Left ventricle myocardium superior (tissue), 1 donor: Measurements from ENCODE around the gene PEX19. TPM values are rescaled to one million over a fixed set of nuclear protein-coding genes. Genes with fewer than 3 reads are reported as not detected.

Experiments
- ATAC-seq: fragments of 200-7000 bp; cut with Tn5 transposase; one replicate; pipeline ENCODE4 v1.9.1; 2020; ENCODE audit warnings: mild to moderate bottlenecking, moderate library complexity
- DNase-seq: peaks from one replicate; pipeline ENCODE4 v3.0.0-alpha.2; 2020
- intact Hi-C: fragments of 100-400 bp; cut with micrococcal nuclease; formaldehyde crosslinking; loops from one replicate; pipeline ENCODE4 v1.11.0; 2022
- total RNA-seq: library from RNA; stranded (reverse); fragmentation: NEBNext Ultra II Directional; extraction: Animal tissue kit (Norgen Biotek cat#: 25700); gene quantifications from one replicate; pipeline ENCODE4 v1.2.1, GENCODE V29; 2021
- donor health status: DM: no; HTN: yes; CAD: no; lungs with severe emphysema.

Gene PEX19
- total RNA-seq, 1 donor from 2014 or later = 96.2 TPM

- DNase-seq (no peak), ATAC-seq (peak; percentile 49)
- intact Hi-C loops = no loop called here
Observed at GRCh38 chr1:160284220-160284781, 632 bp downstream of the PEX19 start.

GRCh38 chr1:160282807-160283206, 2.1 kb downstream of the PEX19 start:
- ATAC-seq (no peak), DNase-seq (no peak)
- intact Hi-C loops = no loop called here

- intact Hi-C loops = no loop called here
- DNase-seq = no peak
- ATAC-seq = no peak
Observed at GRCh38 chr1:160277987-160278386, 6.9 kb downstream of the PEX19 start.

- no peak for DNase-seq
- no peak for ATAC-seq
- intact Hi-C loops = no loop called here
Observed at GRCh38 chr1:160277330-160277729, 7.6 kb downstream of the PEX19 start.

GRCh38 chr1:160271025-160271424, 13.9 kb downstream of the PEX19 start:
- DNase-seq (no peak), ATAC-seq (no peak)
- intact Hi-C loops = no loop called here

- DNase-seq = no peak
Observed at GRCh38 chr1:160267284-160267991, 17.5 kb downstream of the PEX19 start.

GRCh38 chr1:160264795-160265307, 20.1 kb downstream of the PEX19 start:
- ATAC-seq = no peak
- intact Hi-C loops = no loop called here
- no peak for DNase-seq

More at GRCh38 chr1:160267284-160267991, 17.5 kb downstream of the PEX19 start:
- no peak for ATAC-seq
- intact Hi-C loops = no loop called here

- DNase-seq = peak; percentile 99
- peak; percentile 98 for ATAC-seq
- intact Hi-C loops = no loop called here
Observed at GRCh38 chr1:160261893-160262794, 22.8 kb downstream of the PEX19 start, which contains the start of gene DCAF8. DCAF8 (minus strand) TSS chr1:160262549; CDS start chr1:160244008, 18,541 bp downstream.

- intact Hi-C loops = no loop called here
- ATAC-seq = peak; percentile 33
- DNase-seq = no peak
Observed at GRCh38 chr1:160261556-160261892, 23.4 kb downstream of the PEX19 start.

GRCh38 chr1:160260406-160261382, 24.2 kb downstream of the PEX19 start:
- DNase-seq (no peak), ATAC-seq (no peak)
- intact Hi-C loops = no loop called here

- DNase-seq (no peak), ATAC-seq (no peak)
- intact Hi-C loops = loop anchor here (10.0 kb wide), 1 partner anchor 63 kb away; the partner anchor contains the start of gene CASQ1
Observed at GRCh38 chr1:160258177-160258798, 26.6 kb downstream of the PEX19 start.

GRCh38 chr1:160257411-160258015, 27.4 kb downstream of the PEX19 start:
- no peak for DNase-seq
- ATAC-seq = no peak
- intact Hi-C loops = loop anchor here (10.0 kb wide), 1 partner anchor 63 kb away; the partner anchor contains the start of gene CASQ1

- peak; percentile 18 for ATAC-seq
- intact Hi-C loops = loop anchor here (10.0 kb wide), 1 partner anchor 62 kb away; the partner anchor contains the start of gene CASQ1
- no peak for DNase-seq
Observed at GRCh38 chr1:160256396-160257046, 28.4 kb downstream of the PEX19 start.

GRCh38 chr1:160255781-160256300, 29.1 kb downstream of the PEX19 start:
- no peak for DNase-seq
- no peak for ATAC-seq
- intact Hi-C loops = loop anchor here (10.0 kb wide), 1 partner anchor 61 kb away; the partner anchor contains the start of gene CASQ1

- ATAC-seq = peak; percentile 91
- peak; percentile 61 for DNase-seq
- intact Hi-C loops = loop anchor here (10.0 kb wide), 1 partner anchor 57 kb away; the partner anchor contains the start of gene CASQ1
Observed at GRCh38 chr1:160251687-160252526, 33.0 kb downstream of the PEX19 start.

GRCh38 chr1:160251011-160251410, 33.9 kb downstream of the PEX19 start:
- ATAC-seq = peak; percentile 43

More at GRCh38 chr1:160251011-160251410, 33.9 kb downstream of the PEX19 start:
- intact Hi-C loops = loop anchor here (10.0 kb wide), 1 partner anchor 56 kb away; the partner anchor contains the start of gene CASQ1
- no peak for DNase-seq
